T-cell (primary cell): Measurements from ENCODE around the gene ARL15. TPM values are rescaled to one million over a fixed set of nuclear protein-coding genes. Genes with fewer than 3 reads are reported as not detected.

Experiments
- ATAC-seq, 4 experiments: fragments of 200-7000 bp in 3 of 4; fragments of 150-1000 bp in 1 of 4; cut with Tn5 transposase; replicated peaks in 1 of 4; 1 replicate in 3 of 4; 2 replicates in 1 of 4; pipeline ENCODE4 v1.10.0; 2021; ENCODE audit warnings: moderate library complexity in 3 of 4, mild to moderate bottlenecking in 2 of 4, moderate number of reproducible peaks in 1 of 4
- CTCF ChIA-PET, 2 donors: fragments of 300-600 bp; sonication (Branson Sonifier 250); formaldehyde crosslinking; loops; one replicate each; lab custom pipeline; 2022; ENCODE audit warnings: antibody characterized with exemption in 2 of 2; lab: Charles Lee
- POLR2A ChIA-PET, 2 donors: fragments of 300-600 bp; sonication (Branson Sonifier 250); formaldehyde crosslinking; loops; one replicate each; lab custom pipeline; 2022; ENCODE audit warnings: antibody characterized with exemption in 2 of 2; lab: Charles Lee
- DNase-seq, 35 experiments: peaks; one replicate each; pipeline versions ENCODE4 v3.0.0 to v3.0.0-alpha.2; 2013 to 2023
- H3K27ac ChIP-seq: one replicate; pipeline ENCODE4 v1.5.1; 2013; ENCODE audit warnings: low read length
- H3K27me3 ChIP-seq, 2 experiments: replicated peaks in 1 of 2; 1 replicate in 1 of 2; 2 replicates in 1 of 2; pipeline versions ENCODE4 v1.6.1 to v1.7.0; 2013; ENCODE audit warnings: low read length in 1 of 2, mixed read lengths in 1 of 2; ENCODE audit not compliant: control insufficient read depth in 2 of 2, insufficient read depth in 2 of 2; ENCODE audit errors: extremely low read depth in 1 of 2
- H3K36me3 ChIP-seq, 2 donors: 1 replicate in 1 of 2; 2 replicates in 1 of 2; pipeline versions ENCODE4 v1.6.1 to v1.7.0; 2013; ENCODE audit warnings: low read length in 1 of 2; ENCODE audit not compliant: control insufficient read depth in 2 of 2, insufficient read depth in 1 of 2; ENCODE audit errors: extremely low read depth in 1 of 2
- H3K4me1 ChIP-seq, 2 experiments: 1 replicate in 1 of 2; 2 replicates in 1 of 2; pipeline versions ENCODE4 v1.6.1 to v1.7.0; 2013; ENCODE audit warnings: low read length in 2 of 2, mixed read lengths in 1 of 2; ENCODE audit not compliant: insufficient read depth in 2 of 2, control insufficient read depth in 1 of 2; ENCODE audit errors: extremely low read depth in 1 of 2
- H3K4me3 ChIP-seq, 2 donors: 1 replicate in 1 of 2; 2 replicates in 1 of 2; pipeline versions ENCODE4 v1.5.1 to v1.7.0; 2013; ENCODE audit warnings: mild to moderate bottlenecking in 2 of 2, low read length in 1 of 2, moderate library complexity in 1 of 2; ENCODE audit not compliant: control insufficient read depth in 1 of 2; ENCODE audit errors: extremely low read depth in 1 of 2
- H3K9me3 ChIP-seq: 2 replicates; pipeline ENCODE4 v1.7.0; 2013
- H3K27ac Mint-ChIP-seq, 2 donors: one replicate each; pipeline ENCODE4 v1.8.0; 2020 to 2021; ENCODE audit warnings: mild to moderate bottlenecking in 2 of 2, mixed read lengths in 2 of 2
- H3K27me3 Mint-ChIP-seq, 2 donors: one replicate each; pipeline ENCODE4 v1.8.0; 2021 to 2022; ENCODE audit warnings: mixed read lengths in 2 of 2
- H3K36me3 Mint-ChIP-seq: one replicate; pipeline ENCODE4 v1.8.0; 2021; ENCODE audit warnings: mixed read lengths
- H3K4me1 Mint-ChIP-seq, 3 donors: one replicate each; pipeline ENCODE4 v1.8.0; 2020 to 2022; ENCODE audit warnings: mixed read lengths in 3 of 3, mild to moderate bottlenecking in 1 of 3
- H3K4me3 Mint-ChIP-seq, 3 donors: one replicate each; pipeline ENCODE4 v1.8.0; 2020 to 2022; ENCODE audit warnings: mild to moderate bottlenecking in 3 of 3, mixed read lengths in 3 of 3, moderate library complexity in 3 of 3
- H3K9me3 Mint-ChIP-seq, 3 donors: one replicate each; pipeline ENCODE4 v1.8.0; 2020 to 2022; ENCODE audit warnings: mixed read lengths in 3 of 3
- WGBS: methylation state at CpG from one replicate; pipeline ENCODE4 v1.1.5; 2013; ENCODE audit warnings: missing lambda C conversion rate; ENCODE audit not compliant: insufficient coverage; 5-methylcytosine and 5-hydroxymethylcytosine counted together
- total RNA-seq, 35 experiments: library from RNA in 6 of 35; stranded (reverse) in 6 of 35; fragments of 120-200 nt in 1 of 35; gene quantifications; one replicate each; pipeline versions ENCODE4 v1.2.1 to v1.2.4 and lab custom pipeline; 2013 to 2026

ARL15 gene
- total RNA-seq, 5 donors from 2014 or later (not counting 1 experiment from before 2014, with no cell fraction given) = 10.7 to 21.6 (median 11.7) TPM

DNA sequence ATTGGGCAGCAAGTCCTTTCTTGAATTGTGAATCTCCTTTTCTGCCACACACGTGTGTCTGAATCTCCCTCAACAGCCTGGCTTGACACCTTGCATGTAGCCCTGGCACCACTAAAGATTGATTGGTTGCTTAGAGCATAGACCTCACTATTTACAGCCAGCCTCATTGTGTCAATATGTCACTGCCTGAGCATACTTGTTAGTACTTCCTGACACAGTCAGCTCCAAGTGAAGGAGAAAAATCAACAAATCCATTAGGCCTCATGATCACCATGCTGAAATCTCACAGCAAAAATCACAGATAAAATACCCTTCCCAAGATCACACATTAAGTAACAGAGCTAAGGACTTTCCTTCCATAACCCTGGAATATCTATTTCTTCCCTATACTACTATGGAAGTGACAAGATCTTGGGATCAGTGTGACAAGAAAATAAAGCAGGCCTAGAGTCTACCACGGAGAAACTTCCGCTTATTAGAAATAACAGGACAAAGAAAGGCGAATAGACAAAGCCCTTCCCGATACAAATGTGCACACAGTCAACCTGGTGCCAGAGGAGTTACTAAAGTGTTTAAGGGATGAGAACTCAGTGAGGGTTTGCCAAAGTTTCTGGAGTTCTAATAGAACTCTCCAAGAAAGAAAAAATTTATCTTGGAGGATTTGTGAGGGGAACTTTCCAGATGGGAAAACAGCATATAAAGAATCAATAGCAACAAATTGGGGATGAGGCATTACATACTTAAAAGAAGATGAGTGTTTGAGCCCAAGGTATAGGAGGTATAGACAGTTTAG is 5.6 kb upstream of the ARL15 start:
- Mint-ChIP-seq H3K4me3 (no peak overlapping the region), H3K27me3 (peaks cover 23 to 33% of the 10 kb centered on the region in 2 donors), H3K4me1 (peaks cover 0 to 5% (median 4%) of the 10 kb centered on the region in 3 donors), H3K9me3 (no peaks in the 10 kb centered on the region), H3K36me3 (no peaks in the 10 kb centered on the region), H3K27ac (no peak overlapping the region)
- DNase-seq = no peak
- ChIA-PET CTCF (interaction anchor here in 1 of 2 donors (0.7 kb wide), 1 partner anchor 566 kb away, joined by 3 read pairs; no protein-coding TSS in a partner anchor), POLR2A (interaction anchor here in 1 of 2 donors (0.6 kb wide), 1 partner anchor 965 kb away, joined by 7 read pairs; no protein-coding TSS in a partner anchor)
- Histone ChIP-seq H3K9me3 (no peaks in the 10 kb centered on the region), H3K36me3 (no peaks in the 10 kb centered on the region), H3K27ac (no peak overlapping the region), H3K4me3 (no peak overlapping the region), H3K4me1 (peaks cover 0 to 2% of the 10 kb centered on the region in 2 experiments), H3K27me3 (no peaks in the 10 kb centered on the region)
- WGBS = 79% methylated on average over 3 of the region's 5 CpGs
- ATAC-seq = no peak

DNA sequence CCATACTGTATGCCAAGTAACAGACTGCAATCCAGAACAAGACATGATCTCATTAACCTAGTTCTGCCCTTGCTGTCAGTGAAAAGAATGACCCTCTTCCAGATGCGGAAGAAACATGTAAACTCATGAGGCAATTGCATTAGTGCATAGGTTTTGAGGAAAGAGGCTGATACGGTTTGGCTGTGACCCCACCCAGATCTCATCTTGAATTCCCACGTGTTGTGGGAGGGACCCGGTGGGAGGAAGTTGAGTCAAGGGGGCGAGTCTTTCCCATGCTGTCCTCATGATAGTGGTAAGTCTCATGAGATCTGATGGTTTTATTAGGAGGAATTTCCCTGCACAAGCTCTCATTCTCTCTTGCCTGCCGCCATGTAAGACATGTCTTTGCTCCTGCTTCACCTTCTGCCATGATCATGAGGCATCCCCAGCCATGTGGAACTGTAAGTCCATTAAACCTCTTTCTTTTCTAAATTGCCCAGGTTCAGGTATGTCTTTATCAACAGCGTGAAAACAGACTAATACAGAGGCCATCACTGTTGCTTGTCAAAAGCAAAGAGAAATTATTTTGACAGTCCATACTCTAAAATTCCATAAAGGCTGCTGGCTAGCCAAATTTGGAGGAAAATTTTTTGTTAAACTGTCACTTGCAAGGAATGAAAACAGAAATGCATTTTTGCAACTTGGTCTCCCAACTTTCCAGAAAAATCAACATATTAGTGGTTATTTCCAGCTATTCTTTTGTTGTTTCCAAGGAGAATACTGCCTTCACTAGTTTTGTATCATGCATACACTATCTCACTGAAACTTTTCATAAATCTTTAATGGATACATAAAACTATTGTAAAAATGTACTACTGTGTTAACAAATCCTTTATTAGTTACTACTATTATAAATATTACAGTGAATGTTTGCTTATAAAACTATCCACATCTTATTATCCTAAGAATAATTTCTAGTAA is 3.2 kb upstream of the ARL15 start:
- no peak overlapping the region for H3K4me3 Mint-ChIP-seq

DNA sequence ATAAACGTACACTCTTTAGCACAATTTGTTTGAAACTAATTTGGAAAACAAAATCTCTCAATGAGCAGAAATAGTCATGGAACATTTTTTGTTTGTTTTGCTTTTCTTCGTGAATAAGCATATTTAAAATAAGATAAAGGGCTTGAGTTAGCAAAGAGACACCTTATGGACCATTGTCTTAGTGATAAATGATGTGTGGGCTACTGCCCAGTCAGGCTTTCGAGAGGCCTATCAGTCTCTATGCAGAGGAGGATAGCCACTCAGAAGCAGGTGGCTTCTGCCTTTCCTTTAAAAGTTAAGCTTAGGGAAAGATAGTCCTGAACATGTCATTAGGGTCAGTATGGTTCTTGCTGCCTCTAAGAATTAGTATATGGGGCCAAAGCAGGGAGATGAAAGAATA is 2.1 kb upstream of the ARL15 start:
- peaks cover 17 to 28% (median 24%) of the 10 kb centered on the region in 3 donors for H3K4me1 Mint-ChIP-seq
- 96% methylated on average over 2 of the region's 3 CpGs for WGBS
- CTCF ChIA-PET = interaction anchor here (0.9 kb wide), 2 partner anchors 13 to 15 kb away, joined by 3 to 10 read pairs; no protein-coding TSS in a partner anchor
- no peak overlapping the region for H3K27ac Mint-ChIP-seq
- no peaks in the 10 kb centered on the region for H3K36me3 Mint-ChIP-seq
- H3K27ac ChIP-seq = no peak overlapping the region
- H3K4me3 Mint-ChIP-seq = peak overlapping the region in 1 of 3 donors; percentile 96
- no peaks in the 10 kb centered on the region for H3K9me3 Mint-ChIP-seq
- no peaks in the 10 kb centered on the region for H3K36me3 ChIP-seq
- DNase-seq (no peak), ATAC-seq (no peak)
- POLR2A ChIA-PET = interaction anchor here in 1 of 2 donors (0.5 kb wide), 1 partner anchor 1681 kb away, joined by 3 read pairs; no protein-coding TSS in a partner anchor
- H3K27me3 Mint-ChIP-seq = peaks cover 9 to 12% of the 10 kb centered on the region in 2 donors
- H3K4me1 ChIP-seq = peaks cover 7 to 13% of the 10 kb centered on the region in 2 experiments
- no peaks in the 10 kb centered on the region for H3K9me3 ChIP-seq
- no peaks in the 10 kb centered on the region for H3K27me3 ChIP-seq
- H3K4me3 ChIP-seq = no peak overlapping the region

More for the DNA sequence above, 3.2 kb upstream of the ARL15 start:
- POLR2A ChIA-PET = interaction anchor here in 1 of 2 donors (0.6 kb wide), 1 partner anchor 795 kb away, joined by 3 read pairs; no protein-coding TSS in a partner anchor
- Mint-ChIP-seq H3K27ac (no peak overlapping the region), H3K4me1 (peaks cover 12 to 24% (median 15%) of the 10 kb centered on the region in 3 donors), H3K9me3 (no peaks in the 10 kb centered on the region), H3K36me3 (no peaks in the 10 kb centered on the region), H3K27me3 (peaks cover 9 to 21% of the 10 kb centered on the region in 2 donors)
- Histone ChIP-seq H3K27me3 (no peaks in the 10 kb centered on the region), H3K4me3 (no peak overlapping the region), H3K36me3 (no peaks in the 10 kb centered on the region), H3K27ac (no peak overlapping the region), H3K4me1 (peaks cover 7 to 12% of the 10 kb centered on the region in 2 experiments), H3K9me3 (no peaks in the 10 kb centered on the region)
- no peak for DNase-seq
- ATAC-seq = no peak
- CTCF ChIA-PET = no interaction called here
- 40% methylated on average over 1 of the region's 7 CpGs for WGBS

DNA sequence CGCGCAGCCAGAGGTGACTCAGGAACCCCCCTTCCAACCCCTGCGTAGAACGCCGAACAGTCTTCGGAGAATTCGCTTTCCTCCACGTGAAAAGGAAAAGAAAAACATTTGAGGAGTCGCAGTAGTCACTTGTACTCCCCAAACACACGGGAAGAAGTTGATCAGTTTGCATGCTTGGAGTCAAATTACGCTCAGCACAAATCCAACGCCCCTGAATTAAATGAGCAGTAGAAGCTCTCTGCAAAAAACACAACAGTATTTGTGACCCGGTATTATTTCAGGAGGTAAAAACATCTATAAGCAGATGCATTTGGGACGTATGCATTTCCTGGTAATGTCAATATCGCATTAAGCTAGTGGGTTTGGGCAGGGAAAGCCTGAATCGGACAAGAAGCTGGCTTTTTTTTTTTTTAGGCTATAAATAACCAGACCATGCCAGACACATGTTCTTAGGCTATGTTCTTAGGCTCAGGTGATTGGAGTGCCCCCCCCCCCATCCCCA is 854 bp upstream of the ARL15 start:
- Mint-ChIP-seq H3K36me3 (no peaks in the 10 kb centered on the region), H3K4me3 (peak overlapping the region; percentile 96), H3K27ac (peak overlapping the region; percentile 94 to 97), H3K9me3 (no peaks in the 10 kb centered on the region), H3K27me3 (peaks cover 3 to 7% of the 10 kb centered on the region in 2 donors), H3K4me1 (peaks cover 27 to 33% (median 31%) of the 10 kb centered on the region in 3 donors)
- DNase-seq = peak in 3 of 35 experiments; percentile 1 to 42 (median 7)
- ChIA-PET CTCF (interaction anchor here (0.6 to 1.6 kb wide), 16 partner anchors 12 to 1513 kb away, joined by 3 to 10 read pairs (median 4); no protein-coding TSS in a partner anchor), POLR2A (interaction anchor here (0.5 to 1.5 kb wide), 7 partner anchors 42 to 1502 kb away, joined by 3 to 17 read pairs (median 3); partner anchors contain the start of gene SNX18 (in 1 of the 2))
- Histone ChIP-seq H3K36me3 (no peaks in the 10 kb centered on the region), H3K4me1 (peaks cover 7 to 13% of the 10 kb centered on the region in 2 experiments), H3K27me3 (no peaks in the 10 kb centered on the region), H3K27ac (peak overlapping the region; percentile 42), H3K4me3 (peak overlapping the region; percentile 89 to 93), H3K9me3 (no peaks in the 10 kb centered on the region)
- WGBS = 0% methylated on average over 5 of the region's 16 CpGs
- ATAC-seq = peak in 2 of 4 experiments; percentile 1 to 2

DNA sequence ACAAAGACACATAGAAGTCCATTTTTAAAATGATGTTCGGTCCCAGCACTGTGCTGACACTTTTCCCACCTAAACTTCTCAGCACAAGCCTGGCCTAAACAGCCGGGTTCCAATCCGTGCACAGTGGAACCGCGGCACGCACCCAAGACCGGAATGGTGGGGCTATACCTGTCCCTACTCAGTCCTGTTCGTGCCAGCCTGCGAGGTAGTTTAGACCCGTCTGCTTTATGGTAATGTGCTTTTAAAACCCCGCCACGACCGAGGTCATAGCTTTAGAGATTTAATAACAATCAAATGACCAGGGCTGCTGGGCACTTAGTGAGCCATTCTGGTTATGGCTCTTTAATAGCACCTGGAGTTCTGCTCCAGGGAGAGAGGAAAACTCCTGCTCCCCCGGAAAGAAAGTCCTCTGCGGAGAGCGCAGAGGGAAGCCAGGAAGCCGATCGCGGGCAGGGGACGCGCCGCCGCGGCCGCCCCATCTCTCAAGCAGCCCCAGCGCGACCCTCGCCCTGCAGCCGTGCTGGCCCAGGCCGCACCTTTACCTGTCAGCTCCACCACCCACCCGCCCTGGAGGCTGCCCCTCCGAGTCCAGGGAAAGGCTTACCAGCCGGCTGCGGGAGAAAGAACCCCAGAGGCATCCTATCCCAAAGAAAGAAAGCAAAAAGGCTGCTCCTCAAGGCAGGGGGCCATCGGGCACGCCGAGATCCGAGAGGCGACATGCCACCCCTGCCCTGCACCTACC is 511 bp downstream of the ARL15 start:
- H3K9me3 Mint-ChIP-seq = no peaks in the 10 kb centered on the region
- peak overlapping the region; percentile 94 to 97 for H3K27ac Mint-ChIP-seq
- H3K4me3 Mint-ChIP-seq = peak overlapping the region; percentile 96
- DNase-seq (peak in 13 of 35 experiments; percentile 5 to 47 (median 10)), ATAC-seq (peak; percentile 9 to 21 (median 16))
- H3K4me1 Mint-ChIP-seq = peaks cover 31 to 35% (median 31%) of the 10 kb centered on the region in 3 donors
- peak overlapping the region; percentile 66 for H3K27ac ChIP-seq
- ChIA-PET CTCF (interaction anchor here (0.6 to 1.6 kb wide), 10 partner anchors 14 to 1467 kb away, joined by 3 to 6 read pairs (median 4); no protein-coding TSS in a partner anchor), POLR2A (interaction anchor here (0.5 to 1.5 kb wide), 9 partner anchors 8 to 1200 kb away, joined by 3 to 10 read pairs (median 4); partner anchors contain the start of genes DHX29 (in 1 of the 2), GZMA (in 1 of the 2), MTREX (in 1 of the 2) and SNX18 (in 1 of the 2))
- peaks cover 7 to 13% of the 10 kb centered on the region in 2 experiments for H3K4me1 ChIP-seq
- 1% methylated on average over 34 of the region's 39 CpGs for WGBS
- no peaks in the 10 kb centered on the region for H3K27me3 ChIP-seq
- H3K27me3 Mint-ChIP-seq = peaks cover 0 to 4% of the 10 kb centered on the region in 2 donors
- peak overlapping the region; percentile 89 to 93 for H3K4me3 ChIP-seq
- H3K36me3 ChIP-seq = no peaks in the 10 kb centered on the region
- no peaks in the 10 kb centered on the region for H3K9me3 ChIP-seq
- no peaks in the 10 kb centered on the region for H3K36me3 Mint-ChIP-seq
